Esophagus squamous epithelium (tissue), 4 donors: Measurements from ENCODE around the gene BCL7B.

ENCODE experiments used
- POLR2A ChIP-seq, 4 donors: fragments of 450-650 bp; IDR thresholded peaks; one replicate each; pipeline ENCODE4 v1.6.1; 2017; ENCODE audit warnings: antibody characterized with exemption in 4 of 4, mild to moderate bottlenecking in 4 of 4, moderate library complexity in 3 of 4
- TF ChIP-seq, protein P1 (sequence below), 6 experiments: fragments of 450-650 bp in 4 of 6; fragments of 200-600 bp in 2 of 6; sonication (generic) in 2 of 6; IDR thresholded peaks; one replicate each; pipeline ENCODE4 v1.5.1; 2016 to 2019; ENCODE audit warnings: antibody characterized with exemption in 6 of 6, mild to moderate bottlenecking in 4 of 6, moderate library complexity in 4 of 6

GRCh38 chr7:73532224-73532623, 25.3 kb downstream of the BCL7B start:
- TF ChIP-seq, protein P1, sequence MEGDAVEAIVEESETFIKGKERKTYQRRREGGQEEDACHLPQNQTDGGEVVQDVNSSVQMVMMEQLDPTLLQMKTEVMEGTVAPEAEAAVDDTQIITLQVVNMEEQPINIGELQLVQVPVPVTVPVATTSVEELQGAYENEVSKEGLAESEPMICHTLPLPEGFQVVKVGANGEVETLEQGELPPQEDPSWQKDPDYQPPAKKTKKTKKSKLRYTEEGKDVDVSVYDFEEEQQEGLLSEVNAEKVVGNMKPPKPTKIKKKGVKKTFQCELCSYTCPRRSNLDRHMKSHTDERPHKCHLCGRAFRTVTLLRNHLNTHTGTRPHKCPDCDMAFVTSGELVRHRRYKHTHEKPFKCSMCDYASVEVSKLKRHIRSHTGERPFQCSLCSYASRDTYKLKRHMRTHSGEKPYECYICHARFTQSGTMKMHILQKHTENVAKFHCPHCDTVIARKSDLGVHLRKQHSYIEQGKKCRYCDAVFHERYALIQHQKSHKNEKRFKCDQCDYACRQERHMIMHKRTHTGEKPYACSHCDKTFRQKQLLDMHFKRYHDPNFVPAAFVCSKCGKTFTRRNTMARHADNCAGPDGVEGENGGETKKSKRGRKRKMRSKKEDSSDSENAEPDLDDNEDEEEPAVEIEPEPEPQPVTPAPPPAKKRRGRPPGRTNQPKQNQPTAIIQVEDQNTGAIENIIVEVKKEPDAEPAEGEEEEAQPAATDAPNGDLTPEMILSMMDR (IDR thresholded peaks at IDR 0.05) = no peak
- no peak for TF ChIP-seq POLR2A (IDR thresholded peaks at IDR 0.05)
